GDM1 (cell line): ENCODE measurements around the gene ELK3.

Experiments used
- DNase-seq: peaks from one replicate; lab custom pipeline; 2025; lab: John Stamatoyannopoulos, UW

The ELK3 gene

GRCh38 chr12:96212456-96213375 is 18.5 kb downstream of the ELK3 start:
- no peak for DNase-seq

GRCh38 chr12:96213869-96214268 is 19.7 kb downstream of the ELK3 start:
- no peak for DNase-seq

- DNase-seq, result no peak
Observed at GRCh38 chr12:96215919-96216273, 21.7 kb downstream of the ELK3 start.

- no peak for DNase-seq
Observed at GRCh38 chr12:96218989-96219678, 25.0 kb downstream of the ELK3 start.

GRCh38 chr12:96219700-96220206 is 25.6 kb downstream of the ELK3 start:
- DNase-seq, result no peak

GRCh38 chr12:96220902-96221301 is 26.7 kb downstream of the ELK3 start:
- DNase-seq, result no peak

GRCh38 chr12:96221391-96221790 is 27.2 kb downstream of the ELK3 start:
- DNase-seq, result no peak

- no peak for DNase-seq
Observed at GRCh38 chr12:96223411-96224218, 29.4 kb downstream of the ELK3 start.

GRCh38 chr12:96224219-96224615 is 30.0 kb downstream of the ELK3 start:
- no peak for DNase-seq

- DNase-seq, result no peak
Observed at GRCh38 chr12:96225044-96225855, 31.1 kb downstream of the ELK3 start.

- DNase-seq, result no peak
Observed at GRCh38 chr12:96225994-96226399, 31.8 kb downstream of the ELK3 start.

GRCh38 chr12:96226401-96226800 is 32.2 kb downstream of the ELK3 start:
- DNase-seq, result no peak

GRCh38 chr12:96226801-96227348 is 32.7 kb downstream of the ELK3 start:
- no peak for DNase-seq

- DNase-seq, result no peak
Observed at GRCh38 chr12:96227365-96228106, 33.4 kb downstream of the ELK3 start.

- DNase-seq, result no peak
Observed at GRCh38 chr12:96228566-96229248, 34.5 kb downstream of the ELK3 start.

GRCh38 chr12:96230646-96231045 is 36.5 kb downstream of the ELK3 start:
- DNase-seq, result no peak

- no peak for DNase-seq
Observed at GRCh38 chr12:96233168-96233567, 39.0 kb downstream of the ELK3 start.

GRCh38 chr12:96233939-96234461 is 39.8 kb downstream of the ELK3 start:
- no peak for DNase-seq
